ENCODE data around the gene COPG1. TPM values are rescaled to one million over a fixed set of nuclear protein-coding genes. Genes with fewer than 3 reads are reported as not detected.

COPG1 gene
- total and polyA plus RNA-seq, 2 of the 4 experiments (the other 2 are of a cell fraction): 203 to 446 TPM

DNA sequence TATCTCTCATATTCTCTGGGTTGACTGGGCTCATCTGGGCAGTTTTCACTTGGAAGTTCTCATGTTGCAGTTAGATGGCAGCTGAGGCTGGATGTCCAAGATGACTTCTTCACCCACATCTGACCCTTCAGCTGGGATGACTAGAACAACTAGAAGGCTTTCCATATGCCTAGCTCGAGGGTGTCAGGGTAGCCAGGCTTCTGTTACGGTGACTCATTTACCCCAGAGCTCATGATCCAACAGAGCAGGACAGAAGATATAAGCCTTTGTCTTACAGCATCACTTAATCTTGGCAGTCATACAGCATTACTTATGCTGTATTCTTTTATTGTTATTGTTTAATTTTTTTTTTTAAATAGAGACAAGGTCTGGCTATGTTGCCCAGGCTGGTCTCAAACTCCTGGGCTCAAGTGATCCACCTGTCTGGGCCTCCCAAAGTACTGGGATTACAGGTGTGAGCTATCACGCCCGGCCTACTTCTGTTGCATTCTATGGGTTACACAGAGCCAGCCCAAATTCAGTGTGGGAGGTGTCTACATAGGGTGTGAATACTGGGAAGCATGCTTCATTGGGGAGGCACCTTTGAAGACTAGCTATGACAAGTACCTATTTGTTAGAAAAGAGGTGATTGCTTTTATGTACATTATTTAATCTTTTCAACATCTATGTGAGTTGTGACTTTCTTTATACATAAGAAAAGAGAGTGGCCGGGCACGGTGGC lies 40.0 kb downstream of the COPG1 start:
- peaks cover 12% of the 10 kb centered on the region for H3K36me3 ChIP-seq (ENCODE audit: control insufficient read depth, insufficient read depth, low read length)
- no peak overlapping the region for H2BK15ac ChIP-seq (ENCODE audit: low read depth, low read length)
- ChIA-PET CTCF (interaction anchor here (0.6 to 1.0 kb wide), 3 partner anchors 22 to 161 kb away, joined by 3 to 5 read pairs (median 4); a partner anchor contains a TSS), POLR2A (ENCODE audit: unreplicated experiment) (no interaction called here)
- H3K4ac ChIP-seq (ENCODE audit: low read depth, low read length): no peak overlapping the region
- H3K9ac ChIP-seq (ENCODE audit: low read depth, low read length): no peak overlapping the region
- no peak overlapping the region for H2AK9ac ChIP-seq (replicated peaks; ENCODE audit: low read depth, low read length, poor library complexity)
- no peak overlapping the region for H2AK5ac ChIP-seq (ENCODE audit: low read depth, low read length)
- no peaks in the 10 kb centered on the region for H3K4me1 ChIP-seq (ENCODE audit: control insufficient read depth, insufficient read depth, low read length)
- no peak for TF ChIP-seq SMC3 (IDR thresholded peaks at IDR 0.05; ENCODE audit: low read depth, low read length)
- TF ChIP-seq NFE2L2 (IDR thresholded peaks at IDR 0.05; ENCODE audit: low read depth, low read length): no peak
- no peak for TF ChIP-seq RCOR1 (IDR thresholded peaks at IDR 0.05; ENCODE audit: insufficient replicate concordance, low read length)
- 0 out of 2 replicates have a peak, but pooled peaks have one; percentile 21 for TF ChIP-seq FOS (IDR thresholded peaks at IDR 0.05; ENCODE audit: low read depth, low read length)
- TF ChIP-seq, protein P1, sequence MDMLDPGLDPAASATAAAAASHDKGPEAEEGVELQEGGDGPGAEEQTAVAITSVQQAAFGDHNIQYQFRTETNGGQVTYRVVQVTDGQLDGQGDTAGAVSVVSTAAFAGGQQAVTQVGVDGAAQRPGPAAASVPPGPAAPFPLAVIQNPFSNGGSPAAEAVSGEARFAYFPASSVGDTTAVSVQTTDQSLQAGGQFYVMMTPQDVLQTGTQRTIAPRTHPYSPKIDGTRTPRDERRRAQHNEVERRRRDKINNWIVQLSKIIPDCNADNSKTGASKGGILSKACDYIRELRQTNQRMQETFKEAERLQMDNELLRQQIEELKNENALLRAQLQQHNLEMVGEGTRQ (IDR thresholded peaks at IDR 0.05; ENCODE audit: low read depth, low read length): no peak
- TF ChIP-seq MAFK (IDR thresholded peaks at IDR 0.05; ENCODE audit: low read depth, low read length): no peak
- no peak for TF ChIP-seq CHD1 (IDR thresholded peaks at IDR 0.05; ENCODE audit: low read depth, low read length)
- no peak overlapping the region for H3K56ac ChIP-seq (ENCODE audit: extremely low read depth, insufficient read depth, low read length)
- H3K27me3 ChIP-seq (ENCODE audit: control insufficient read depth, insufficient read depth, low read length): no peaks in the 10 kb centered on the region
- no peak overlapping the region for H2BK20ac ChIP-seq (ENCODE audit: low read depth, low read length)
- H3K9me3 ChIP-seq (ENCODE audit: control insufficient read depth, insufficient read depth, low read length): no peaks in the 10 kb centered on the region
- dilution Hi-C loops (cut with HindIII; ENCODE audit: low sequenced_read_pairs, unreplicated experiment) (no loop called here), intact Hi-C loops (cut with micrococcal nuclease) (no loop called here), in situ Hi-C loops (cut with MboI; ENCODE audit: low sequenced_read_pairs) (no loop called here)
- no peak overlapping the region for H3K23ac ChIP-seq (ENCODE audit: low read depth, low read length)
- DNase-seq (peak; percentile 86), ATAC-seq (ENCODE audit: low read depth) (peak; percentile 89)
- no peak overlapping the region for H4K91ac ChIP-seq (ENCODE audit: insufficient read depth, low read depth, low read length)
- H4K5ac ChIP-seq (ENCODE audit: low read depth, low read length): no peak overlapping the region
- no peak overlapping the region for H3K14ac ChIP-seq (replicated peaks; ENCODE audit: low read depth, low read length)
- no peak overlapping the region for H3K27ac ChIP-seq (ENCODE audit: insufficient read depth, low read length)
- WGBS, 2 experiments (ENCODE audit: extremely low coverage in 2 of 2, insufficient read length in 1 of 2): 100% methylated on average over 1 of the region's 6 CpGs; no CpG with 5 or more reads in 1 of the 2 experiments
- H3K79me1 ChIP-seq (ENCODE audit: low read depth in 1 of 2, low read length in 2 of 2): peaks cover 8 to 9% of the 10 kb centered on the region in 2 experiments; a peak in 3 of 4 replicates
- BruUV-seq (replicated peaks): no TSS peak
- no peak overlapping the region for H4K8ac ChIP-seq (ENCODE audit: low read depth in 2 of 2, low read length in 2 of 2)
- H3K4me3 ChIP-seq (ENCODE audit: insufficient read depth, low read depth, low read length): no peak overlapping the region
- H3K9me1 ChIP-seq (ENCODE audit: insufficient read depth, low read length): no peaks in the 10 kb centered on the region
- H3K18ac ChIP-seq (ENCODE audit: low read depth, low read length): no peak overlapping the region
- no peak overlapping the region for H2AFZ ChIP-seq (replicated peaks; ENCODE audit: low read length, poor library complexity)
- no peak overlapping the region for H2BK120ac ChIP-seq (ENCODE audit: low read depth, low read length)
- H4K20me1 ChIP-seq (ENCODE audit: insufficient read depth, low read length): no peaks in the 10 kb centered on the region
- no peak overlapping the region for H2BK5ac ChIP-seq (ENCODE audit: low read depth, low read length, poor library complexity, severe bottlenecking)
- H3K4me2 ChIP-seq (ENCODE audit: low read depth, low read length): no peak overlapping the region

Data from IMR-90 (cell line).